Measurements from ENCODE around the gene TBC1D22A. TPM values are rescaled to one million over a fixed set of nuclear protein-coding genes. Genes with fewer than 3 reads are reported as not detected.
A peak's percentile ranks its signal among the peaks of the same experiment; 100 is the strongest.

Gene TBC1D22A
- total RNA-seq, 1 experiment from 2014 or later: 18.2 TPM

DNA sequence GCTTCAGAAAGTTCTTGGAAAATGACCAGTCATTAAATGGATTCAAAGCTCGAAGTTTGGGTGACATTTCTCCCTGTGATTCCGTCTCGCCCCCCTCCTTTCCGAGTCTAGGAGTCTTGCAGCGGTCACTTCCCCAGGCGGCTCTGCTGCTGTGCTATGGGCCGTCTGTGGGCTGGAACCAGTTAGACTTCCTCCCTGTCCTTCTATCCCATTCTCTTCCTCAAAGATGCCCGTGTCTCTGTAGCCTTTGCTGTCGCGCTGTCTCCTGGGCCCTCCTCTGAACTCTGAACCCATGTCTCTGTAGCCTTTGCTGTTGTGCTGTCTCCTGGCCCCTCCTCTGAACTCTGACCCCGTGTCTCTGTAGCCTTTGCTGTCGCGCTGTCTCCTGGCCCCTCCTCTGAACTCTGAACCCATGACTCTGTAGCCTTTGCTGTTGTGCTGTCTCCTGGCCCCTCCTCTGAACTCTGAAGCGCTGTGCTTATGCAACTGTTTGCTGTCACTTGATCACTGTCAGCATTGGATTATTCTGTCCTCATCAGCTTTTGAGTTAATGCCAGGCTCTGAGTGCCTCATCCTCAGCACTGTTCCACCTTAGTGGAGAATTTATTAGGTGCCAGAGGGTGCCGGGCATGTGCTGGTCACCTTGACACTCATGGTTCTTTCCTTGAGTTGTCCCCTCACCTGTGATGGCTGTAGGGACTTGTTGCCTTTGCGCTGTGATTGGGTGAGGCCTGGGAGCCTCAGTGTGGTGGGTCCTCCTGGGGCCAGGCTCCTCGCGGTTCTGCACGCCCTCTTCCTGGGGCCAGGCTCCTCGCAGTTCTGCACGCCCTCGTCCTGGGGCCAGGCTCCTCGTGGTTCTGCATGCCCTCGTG is 173.3 kb downstream of the TBC1D22A start:
- DNase-seq: no peak
- no peaks in the 10 kb centered on the region for H3K9me3 ChIP-seq

DNA sequence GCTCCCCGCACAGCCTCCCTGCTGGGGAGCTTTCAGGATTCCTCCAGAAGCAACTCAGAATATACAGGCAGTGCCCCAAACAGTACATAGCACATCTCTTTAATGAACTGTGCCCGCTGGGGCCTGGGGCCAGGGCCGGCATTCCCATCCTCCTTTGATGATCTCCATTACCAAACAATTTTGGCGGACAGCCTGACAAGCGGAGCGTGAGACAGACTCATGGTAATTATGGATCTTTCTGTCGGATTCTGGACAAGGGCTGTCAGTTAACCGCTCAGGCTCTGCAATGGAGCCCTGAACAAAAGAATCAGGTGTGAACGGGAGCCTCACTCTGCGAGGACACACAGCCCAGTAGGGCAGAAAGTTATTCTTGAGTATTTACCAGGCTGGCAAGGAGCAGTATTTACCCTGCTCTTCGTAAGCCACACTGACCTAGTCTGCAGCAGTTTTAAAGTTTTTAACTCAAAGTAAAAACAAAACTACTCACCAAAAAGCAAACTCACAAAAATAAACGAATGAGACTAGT is 174.0 kb downstream of the TBC1D22A start:
- no peaks in the 10 kb centered on the region for H3K27me3 ChIP-seq
- H3K9me3 ChIP-seq: no peaks in the 10 kb centered on the region
- H3K4me3 ChIP-seq: no peak overlapping the region
- H3K36me3 ChIP-seq: no peaks in the 10 kb centered on the region
- peak; percentile 87 for DNase-seq

More for the DNA sequence above, 173.3 kb downstream of the TBC1D22A start:
- no peak overlapping the region for H3K4me3 ChIP-seq
- H3K36me3 ChIP-seq: no peaks in the 10 kb centered on the region
- H3K27me3 ChIP-seq: no peaks in the 10 kb centered on the region

DNA sequence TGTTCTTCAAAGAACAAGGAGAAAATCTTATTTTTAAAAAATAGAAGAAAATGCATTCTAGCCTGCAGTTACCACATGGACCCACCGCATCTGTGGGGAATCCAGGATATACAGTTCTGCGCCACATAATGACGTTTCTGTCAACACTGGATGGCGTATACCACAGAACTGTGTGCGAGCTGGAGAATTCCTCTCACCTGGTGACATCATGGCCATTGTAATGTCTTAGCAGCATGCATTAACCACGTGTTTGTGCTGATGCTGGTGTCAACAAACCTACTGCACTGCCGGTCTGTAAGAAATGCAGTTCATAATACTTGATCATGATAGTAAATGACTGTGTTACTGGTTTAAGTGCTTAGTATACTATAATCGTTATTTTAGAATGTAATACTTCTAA is 174.7 kb downstream of the TBC1D22A start:
- DNase-seq: no peak
- Histone ChIP-seq H3K4me3 (no peak overlapping the region), H3K36me3 (no peaks in the 10 kb centered on the region), H3K27me3 (no peaks in the 10 kb centered on the region), H3K9me3 (no peaks in the 10 kb centered on the region)

- Histone ChIP-seq H3K4me3 (no peak overlapping the region), H3K36me3 (no peaks in the 10 kb centered on the region), H3K9me3 (no peaks in the 10 kb centered on the region), H3K27me3 (no peaks in the 10 kb centered on the region)
- no peak for DNase-seq
Measured at GRCh38 chr22:46937939-46938338, 175.5 kb downstream of the TBC1D22A start.

GRCh38 chr22:46941968-46942798 is 179.7 kb downstream of the TBC1D22A start:
- DNase-seq: peak; percentile 29
- Histone ChIP-seq H3K9me3 (no peaks in the 10 kb centered on the region), H3K36me3 (no peaks in the 10 kb centered on the region), H3K27me3 (no peaks in the 10 kb centered on the region), H3K4me3 (no peak overlapping the region)

GRCh38 chr22:46942799-46943785 is 180.6 kb downstream of the TBC1D22A start:
- H3K27me3 ChIP-seq: no peaks in the 10 kb centered on the region
- no peak overlapping the region for H3K4me3 ChIP-seq
- no peak for DNase-seq
- no peaks in the 10 kb centered on the region for H3K36me3 ChIP-seq
- H3K9me3 ChIP-seq: no peaks in the 10 kb centered on the region

DNA sequence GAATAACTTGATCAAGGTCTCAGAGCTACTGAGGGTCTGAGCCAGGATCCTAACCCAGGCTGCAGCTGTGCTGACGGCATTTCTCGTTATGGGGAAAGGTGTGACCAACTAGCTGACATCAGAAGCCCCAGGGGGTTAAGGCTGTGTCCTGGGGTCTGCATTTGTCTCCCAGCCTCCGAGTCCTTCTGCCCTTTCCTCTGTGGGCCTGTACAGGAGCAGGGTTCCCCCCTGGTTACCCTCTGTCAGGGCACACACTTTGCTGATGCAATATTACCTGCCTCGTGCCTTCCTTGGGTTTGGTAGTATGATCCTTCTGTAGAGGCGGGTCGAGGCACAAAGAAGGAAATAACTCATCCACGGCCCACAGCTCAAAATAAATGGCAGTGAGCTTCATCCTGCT is 183.0 kb downstream of the TBC1D22A start:
- Histone ChIP-seq H3K27me3 (no peaks in the 10 kb centered on the region), H3K4me3 (no peak overlapping the region), H3K36me3 (no peaks in the 10 kb centered on the region), H3K9me3 (no peaks in the 10 kb centered on the region)
- DNase-seq: no peak

DNA sequence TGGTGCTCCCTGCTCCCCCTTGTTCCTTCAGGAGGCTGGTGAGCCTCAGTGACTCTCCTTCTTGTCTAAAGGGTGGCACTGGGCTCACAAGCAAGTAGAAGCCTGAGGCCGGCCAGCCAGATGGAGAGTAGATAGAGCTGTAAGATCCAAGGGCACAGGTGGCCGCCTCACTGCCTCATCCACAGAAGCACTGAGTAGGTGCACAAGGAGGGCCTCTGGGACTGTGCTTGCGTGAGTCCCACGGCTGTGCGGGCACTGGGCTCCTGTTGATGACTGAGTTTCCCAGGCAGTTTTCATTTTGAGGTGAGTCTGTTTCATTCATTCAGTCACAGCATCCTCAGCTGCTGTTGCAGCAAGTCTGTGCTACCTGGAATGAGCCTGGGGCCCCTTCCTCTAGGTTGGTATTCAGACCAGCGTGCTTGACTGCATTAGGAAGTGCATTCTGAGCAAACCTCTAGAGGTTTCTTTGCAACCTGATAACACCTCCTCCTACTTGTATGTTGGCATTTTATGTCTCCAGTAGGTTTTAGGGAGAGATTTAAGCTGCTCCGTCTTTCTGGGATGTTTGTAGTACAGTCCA is 184.0 kb downstream of the TBC1D22A start:
- Histone ChIP-seq H3K9me3 (no peaks in the 10 kb centered on the region), H3K36me3 (no peaks in the 10 kb centered on the region), H3K4me3 (no peak overlapping the region), H3K27me3 (no peaks in the 10 kb centered on the region)
- no peak for DNase-seq

- no peak for DNase-seq
- H3K4me3 ChIP-seq: no peak overlapping the region
- no peaks in the 10 kb centered on the region for H3K36me3 ChIP-seq
- no peaks in the 10 kb centered on the region for H3K9me3 ChIP-seq
- H3K27me3 ChIP-seq: no peaks in the 10 kb centered on the region
Measured at GRCh38 chr22:46947516-46948257, 185.2 kb downstream of the TBC1D22A start.

DNA sequence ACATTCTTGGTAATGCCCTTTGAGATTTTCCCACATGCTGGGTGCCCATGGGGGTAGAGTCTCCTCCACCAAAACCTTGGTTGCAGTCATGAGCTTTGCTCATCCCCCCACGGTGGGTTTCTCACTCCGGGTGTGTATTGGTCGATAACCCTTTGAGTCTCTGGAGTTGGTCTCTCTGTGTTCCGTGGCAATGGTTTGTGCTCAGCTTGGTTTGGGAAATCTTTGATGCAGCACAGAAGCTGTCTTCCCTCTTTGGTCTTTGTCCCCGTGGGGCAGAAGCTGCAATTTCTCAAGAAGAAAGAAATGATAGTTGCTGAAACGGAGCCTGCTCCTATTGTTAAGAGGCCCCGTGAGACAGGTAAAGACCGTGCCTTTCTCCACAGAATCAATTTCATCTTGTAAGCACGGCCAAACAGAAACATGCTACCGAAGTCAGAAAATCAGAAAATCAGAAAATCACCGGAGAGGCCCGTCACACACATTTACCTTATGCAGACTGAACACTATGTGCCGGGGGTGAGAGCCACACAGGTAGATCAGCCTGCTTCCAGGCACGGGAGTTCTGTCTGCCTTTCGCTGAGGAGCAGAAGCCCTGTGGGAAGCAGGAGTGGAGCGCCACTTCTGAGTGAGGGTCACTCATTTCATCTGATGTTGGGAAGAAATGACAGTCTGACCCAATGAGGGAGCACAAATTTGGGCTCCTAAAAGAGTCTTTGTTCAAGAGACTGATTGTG is 186.1 kb downstream of the TBC1D22A start:
- H3K36me3 ChIP-seq: no peaks in the 10 kb centered on the region
- no peak for DNase-seq
- no peaks in the 10 kb centered on the region; the same call in 1 of the 2 replicates for H3K9me3 ChIP-seq
- H3K4me3 ChIP-seq: no peak overlapping the region
- H3K27me3 ChIP-seq: no peaks in the 10 kb centered on the region

DNA sequence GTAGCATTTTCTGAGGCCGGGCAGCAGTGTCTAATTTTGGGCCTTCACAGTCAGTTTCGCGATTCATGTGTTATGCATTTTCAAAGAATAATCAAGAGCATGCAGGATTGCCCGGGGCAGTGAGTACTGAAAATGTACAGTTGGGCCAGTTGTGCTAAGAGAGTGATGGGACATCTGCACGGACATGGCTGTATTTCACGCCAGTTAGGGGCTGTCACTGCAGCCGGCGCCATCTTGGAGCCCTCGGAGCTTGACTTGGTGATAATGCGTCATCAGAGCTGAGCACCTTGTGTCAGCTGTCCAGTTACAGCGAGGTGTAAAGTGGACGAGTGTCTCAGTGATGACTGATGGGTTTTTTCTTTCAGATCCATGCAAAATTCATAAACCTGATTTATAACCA is 188.9 kb downstream of the TBC1D22A start:
- no peaks in the 10 kb centered on the region for H3K27me3 ChIP-seq
- peaks cover 2% of the 10 kb centered on the region; the same call in 1 of the 2 replicates for H3K9me3 ChIP-seq
- H3K4me3 ChIP-seq: no peak overlapping the region
- H3K36me3 ChIP-seq: no peaks in the 10 kb centered on the region
- DNase-seq: no peak

DNA sequence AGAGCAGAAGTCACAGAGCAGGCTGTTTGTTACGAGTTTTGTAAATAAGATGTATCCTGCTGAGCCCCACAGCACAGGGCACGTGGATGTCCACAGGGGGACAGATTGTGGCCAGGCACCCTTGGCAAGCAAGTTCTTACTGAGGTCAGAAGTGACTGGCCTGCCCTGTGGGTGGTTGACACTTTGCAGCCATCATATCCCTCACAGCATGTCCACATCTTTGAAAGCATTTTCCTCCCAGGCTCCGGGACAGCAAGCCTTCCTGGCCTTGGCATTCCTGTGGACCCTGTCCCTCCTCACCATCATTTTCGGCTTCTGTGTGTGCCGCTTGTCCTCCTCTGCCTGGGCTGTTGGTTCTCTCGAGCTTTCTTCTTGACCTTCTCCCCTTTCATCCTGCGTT is 189.5 kb downstream of the TBC1D22A start:
- Histone ChIP-seq H3K4me3 (no peak overlapping the region), H3K9me3 (peaks cover 2% of the 10 kb centered on the region; the same call in 1 of the 2 replicates), H3K27me3 (no peaks in the 10 kb centered on the region), H3K36me3 (no peaks in the 10 kb centered on the region)
- no peak for DNase-seq

- DNase-seq: no peak
- Histone ChIP-seq H3K4me3 (no peak overlapping the region), H3K27me3 (no peaks in the 10 kb centered on the region), H3K9me3 (peaks cover 2% of the 10 kb centered on the region; the same call in 1 of the 2 replicates), H3K36me3 (no peaks in the 10 kb centered on the region)
Measured at GRCh38 chr22:46953968-46954765, 191.7 kb downstream of the TBC1D22A start.

DNA sequence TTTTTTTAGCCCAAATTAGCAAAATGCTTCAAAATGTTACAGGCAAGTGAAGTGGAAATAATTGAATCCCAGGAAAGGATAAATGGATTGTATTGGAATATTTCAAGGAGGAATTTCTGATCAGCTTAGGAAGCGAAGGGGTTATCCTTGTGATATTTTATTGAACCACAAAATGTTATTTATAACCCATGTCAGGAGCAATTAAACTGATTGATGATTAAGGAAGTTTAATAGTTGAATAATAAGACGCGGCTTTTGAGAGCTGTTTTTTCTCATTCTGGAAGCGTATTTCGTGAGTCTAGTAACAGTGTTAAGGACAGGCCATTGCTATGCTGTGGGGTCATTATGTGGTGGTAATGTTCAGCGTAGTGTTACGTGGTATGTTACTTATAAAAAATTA is 192.3 kb downstream of the TBC1D22A start:
- DNase-seq: no peak
- Histone ChIP-seq H3K27me3 (no peaks in the 10 kb centered on the region), H3K4me3 (no peak overlapping the region), H3K9me3 (peaks cover 2% of the 10 kb centered on the region; the same call in 1 of the 2 replicates), H3K36me3 (no peaks in the 10 kb centered on the region)

Data from MG63 (cell line).